HG03457 (cell line): ENCODE measurements around the gene PRR33.
A peak's percentile ranks its signal among the peaks of the same experiment; 100 is the strongest.

Experiments used
- ATAC-seq: cut with Tn5 transposase; IDR thresholded peaks from one replicate; pipeline ENCODE4 v1.9.1; 2021; ENCODE audit warnings: moderate number of reproducible peaks; ENCODE audit not compliant: unreplicated experiment

Gene PRR33

DNA sequence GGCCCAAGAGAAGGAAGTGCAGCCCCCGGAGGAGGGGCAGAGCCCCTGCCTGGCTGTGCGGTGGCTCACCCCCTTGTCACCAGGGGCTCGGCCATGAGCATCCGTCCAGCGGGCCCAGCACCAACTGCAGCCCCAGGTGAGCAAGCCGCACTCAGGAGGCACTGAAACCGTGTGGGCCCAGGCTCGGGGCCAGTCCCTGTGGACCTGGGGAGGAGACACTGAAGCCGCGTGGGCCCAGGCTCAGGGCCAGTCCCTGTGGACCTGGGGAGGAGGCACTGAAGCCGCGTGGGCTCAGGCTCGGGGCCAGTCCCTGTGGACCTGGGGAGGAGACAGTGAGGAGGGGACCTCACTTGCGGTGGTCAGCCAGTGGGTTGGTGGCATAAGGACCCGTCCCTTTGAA is 24.9 kb downstream of the PRR33 start:
- no peak for ATAC-seq

- no peak for ATAC-seq
Measured at GRCh38 chr11:1866226-1866625, 25.5 kb downstream of the PRR33 start.

DNA sequence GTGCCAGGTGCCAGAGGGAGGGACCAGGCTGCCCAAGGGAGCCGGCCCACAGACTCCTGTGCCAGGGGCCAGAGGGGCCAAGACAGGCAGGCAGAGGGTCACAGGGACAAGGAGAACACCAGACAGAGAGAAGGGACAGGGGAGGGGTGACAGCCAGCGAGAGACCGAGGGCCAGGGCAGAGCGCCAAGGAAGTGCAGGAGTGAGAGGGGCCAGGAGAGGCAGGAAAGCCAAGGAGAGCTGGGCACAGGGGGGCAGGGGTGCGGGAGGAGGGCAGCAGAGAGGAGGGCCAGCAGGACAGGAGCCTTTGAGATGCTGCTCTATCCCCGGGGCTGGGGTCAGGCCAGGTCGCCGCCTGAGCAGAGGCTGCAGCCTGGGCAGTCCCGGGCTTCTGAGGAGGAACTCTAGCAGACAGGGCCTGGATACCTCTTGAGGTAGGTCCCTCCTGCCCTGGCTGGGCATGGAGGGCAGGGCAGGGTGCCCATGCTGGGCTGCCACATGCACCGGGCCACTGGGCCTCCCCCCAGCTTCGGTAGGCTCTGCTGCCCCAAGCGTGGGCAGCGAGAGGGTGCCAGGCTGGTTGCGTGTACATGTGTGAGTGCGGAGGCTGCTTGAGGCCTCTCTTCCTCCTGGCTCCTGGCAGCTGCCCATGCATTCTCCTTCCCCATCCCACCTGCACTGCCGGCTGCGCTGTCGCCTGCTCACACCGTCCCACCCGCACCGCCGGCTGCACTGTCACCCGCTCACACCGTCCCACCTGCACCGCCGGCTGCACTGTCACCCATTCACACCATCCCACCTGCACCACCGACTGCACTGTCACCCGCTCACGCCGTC is 26.6 kb downstream of the PRR33 start:
- no peak for ATAC-seq

DNA sequence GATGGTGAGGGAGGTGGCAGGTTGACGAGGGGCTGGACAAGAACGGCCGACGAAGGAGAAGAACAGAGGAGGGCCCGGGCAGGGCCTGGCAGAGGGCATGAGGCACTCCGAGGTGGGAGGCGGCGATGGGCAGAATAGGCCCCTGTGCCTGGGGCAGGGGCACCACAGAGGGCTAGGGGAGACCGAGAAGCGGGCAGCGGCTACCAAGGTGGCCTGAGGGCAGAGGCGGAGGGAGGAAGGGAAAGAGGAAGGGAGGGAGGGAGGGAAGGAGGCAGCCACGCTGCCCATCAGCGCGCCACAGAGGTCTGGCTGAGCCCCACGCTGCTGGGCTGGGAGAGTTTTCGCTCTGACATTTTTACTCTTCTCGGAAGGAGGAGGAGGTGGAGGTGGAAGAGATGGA is 27.5 kb downstream of the PRR33 start:
- no peak for ATAC-seq

- no peak for ATAC-seq
Measured at GRCh38 chr11:1863352-1864216, 28.1 kb downstream of the PRR33 start.

DNA sequence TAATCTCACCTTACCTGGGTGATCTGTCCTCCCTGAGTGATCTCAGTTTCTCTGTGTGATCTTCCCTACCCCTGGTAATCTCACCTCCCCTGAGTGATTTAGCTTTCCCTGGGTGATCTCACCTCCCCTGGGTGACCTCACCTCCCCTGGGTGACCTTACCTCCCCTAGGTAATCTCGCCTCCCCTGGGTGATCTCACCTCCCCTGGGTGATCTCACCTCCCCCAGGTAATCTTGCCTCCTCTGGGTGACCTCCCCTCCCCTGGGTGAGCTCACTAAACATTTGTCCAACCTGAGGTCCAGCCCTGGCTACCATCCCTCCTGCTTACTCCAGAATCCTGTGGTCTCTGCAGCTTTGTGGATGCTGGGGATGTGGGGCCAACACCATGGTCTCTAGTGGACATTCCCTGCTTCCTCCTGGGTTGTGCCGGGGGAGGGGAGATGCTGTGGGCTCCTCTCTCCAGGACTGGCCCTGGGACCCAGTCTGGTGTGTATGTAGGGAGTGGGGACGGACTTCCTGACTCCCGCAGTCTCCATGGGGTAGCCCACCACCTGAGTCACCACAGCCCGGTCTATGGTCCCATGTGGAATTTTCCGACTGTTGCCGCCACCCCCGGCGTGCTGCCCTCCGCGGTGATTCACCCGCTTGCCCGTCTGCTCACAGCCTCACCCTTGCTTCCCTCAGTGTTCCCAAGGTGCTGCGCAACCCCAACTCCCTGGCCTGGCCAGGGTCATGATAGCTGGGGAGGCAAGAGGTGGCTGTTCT is 28.9 kb downstream of the PRR33 start:
- no peak for ATAC-seq

- ATAC-seq, result no peak
Measured at GRCh38 chr11:1861435-1862411, 30.0 kb downstream of the PRR33 start.

DNA sequence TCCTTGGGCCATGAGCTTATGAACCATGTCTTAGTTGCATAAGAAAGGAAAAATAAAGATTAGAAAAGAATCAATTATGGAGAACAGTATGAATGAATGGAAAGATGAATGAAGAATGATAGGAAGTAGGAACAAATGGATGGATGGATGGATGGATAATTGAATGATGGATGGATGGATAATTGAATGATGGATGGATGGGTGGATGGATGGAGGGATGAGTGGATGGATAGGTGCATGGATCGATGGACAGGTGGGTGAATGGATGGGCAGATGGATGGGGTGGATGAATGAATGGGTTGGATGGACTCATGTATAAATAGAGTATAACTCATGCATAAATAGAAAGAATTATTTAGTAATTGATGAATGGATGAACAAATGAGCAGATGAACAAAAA is 31.6 kb downstream of the PRR33 start:
- ATAC-seq, result no peak

DNA sequence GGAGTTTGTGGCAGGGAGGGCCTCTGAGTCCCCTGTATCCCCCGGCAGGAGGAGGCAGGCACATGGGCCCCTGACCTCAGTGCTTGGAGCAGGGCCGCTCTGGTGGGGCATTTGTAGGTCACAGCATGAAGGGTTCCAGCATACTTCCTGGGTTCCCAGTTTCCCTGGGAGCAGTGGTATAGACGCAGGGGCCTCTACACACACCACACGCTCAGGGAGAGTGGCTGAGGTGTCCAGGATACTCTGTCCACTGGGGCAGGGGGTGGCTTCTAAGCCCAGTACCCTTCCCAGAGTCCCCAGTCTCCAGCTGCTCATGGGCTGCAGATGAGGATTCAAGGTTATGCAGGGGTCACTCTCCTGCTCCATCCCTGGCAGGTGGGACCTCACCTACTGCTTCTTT is 32.7 kb downstream of the PRR33 start:
- ATAC-seq, result no peak

DNA sequence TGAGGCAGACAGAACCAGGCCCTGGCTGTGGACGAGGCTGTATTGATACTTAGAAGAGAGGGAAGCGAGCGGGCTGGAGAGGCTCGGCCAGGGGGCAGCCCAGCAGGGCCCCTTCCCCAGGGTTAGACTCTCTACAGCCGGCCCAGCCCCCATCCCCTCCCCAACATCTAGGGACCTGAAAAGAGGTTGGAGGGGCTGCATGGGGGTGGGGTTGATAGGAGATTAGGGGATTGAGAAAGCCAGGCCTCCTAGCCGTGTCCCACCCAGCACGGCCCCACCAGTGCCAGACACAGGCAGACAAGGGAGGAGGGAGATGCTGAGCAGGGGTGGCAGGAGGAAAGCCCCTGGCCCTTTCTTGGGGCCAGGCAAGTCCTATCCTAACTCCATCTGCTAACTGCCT is 33.1 kb downstream of the PRR33 start:
- ATAC-seq, result no peak

- ATAC-seq, result no peak
Measured at GRCh38 chr11:1858154-1858553, 33.5 kb downstream of the PRR33 start.

DNA sequence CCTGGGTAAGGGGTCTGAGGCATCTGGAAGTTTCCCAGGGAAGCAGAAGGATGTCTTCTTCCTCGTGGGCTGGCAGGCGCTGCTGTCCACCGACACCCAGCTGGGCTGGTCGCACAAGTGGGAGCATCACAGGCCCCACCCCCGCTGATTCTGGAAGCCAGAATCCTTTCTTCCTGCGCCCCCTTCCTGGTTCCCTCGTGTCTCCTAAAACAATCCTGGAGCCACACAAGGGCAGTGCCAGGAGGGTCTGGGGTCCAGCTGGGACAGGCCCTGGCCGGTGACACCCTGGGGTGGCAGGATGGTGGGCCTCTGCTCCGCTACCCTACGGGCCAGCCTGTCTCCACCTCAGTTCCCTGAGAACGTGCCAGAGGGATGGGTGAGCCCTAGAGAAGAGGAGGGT is 34.6 kb downstream of the PRR33 start:
- no peak for ATAC-seq

DNA sequence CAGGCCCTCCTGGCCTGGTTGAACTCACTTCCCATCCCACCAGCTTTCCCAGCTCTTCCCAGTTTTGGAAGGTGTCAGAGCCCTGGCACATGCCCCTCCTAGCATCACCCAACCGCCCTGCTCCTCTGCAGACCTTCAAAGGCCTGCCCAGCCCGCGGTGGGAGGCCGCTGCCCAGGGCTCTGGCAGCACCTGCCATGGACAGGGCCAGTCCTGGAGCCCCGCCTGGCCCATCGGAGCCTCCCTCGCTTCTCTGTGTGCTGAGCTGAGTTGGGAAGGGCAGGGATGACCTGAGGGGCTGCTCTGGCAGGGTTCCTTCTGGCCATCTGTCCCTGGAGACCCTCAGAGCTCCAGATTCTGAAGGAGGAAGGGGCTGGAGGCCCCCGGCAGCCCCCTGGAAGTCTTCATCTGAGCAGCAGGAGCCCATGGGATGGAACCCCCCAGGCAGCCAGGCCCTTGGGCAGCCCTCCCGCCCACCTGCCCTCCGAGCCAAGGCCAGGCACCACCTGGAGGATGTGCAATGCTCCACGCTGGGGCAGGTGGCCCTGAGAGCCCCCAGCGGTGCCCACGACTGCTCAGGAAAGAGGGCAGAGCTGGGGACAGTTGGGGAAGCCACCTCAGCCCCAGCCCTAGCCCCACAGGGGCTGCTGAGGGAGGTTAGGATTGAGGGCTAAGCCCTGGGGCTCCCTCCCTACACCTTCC is 35.2 kb downstream of the PRR33 start:
- no peak for ATAC-seq

- no peak for ATAC-seq
Measured at GRCh38 chr11:1855886-1856265, 35.8 kb downstream of the PRR33 start.

GRCh38 chr11:1854949-1855885 is 36.5 kb downstream of the PRR33 start:
- peak; percentile 26 for ATAC-seq

- peak; percentile 25 for ATAC-seq
Measured at GRCh38 chr11:1854132-1854948, 37.4 kb downstream of the PRR33 start.

DNA sequence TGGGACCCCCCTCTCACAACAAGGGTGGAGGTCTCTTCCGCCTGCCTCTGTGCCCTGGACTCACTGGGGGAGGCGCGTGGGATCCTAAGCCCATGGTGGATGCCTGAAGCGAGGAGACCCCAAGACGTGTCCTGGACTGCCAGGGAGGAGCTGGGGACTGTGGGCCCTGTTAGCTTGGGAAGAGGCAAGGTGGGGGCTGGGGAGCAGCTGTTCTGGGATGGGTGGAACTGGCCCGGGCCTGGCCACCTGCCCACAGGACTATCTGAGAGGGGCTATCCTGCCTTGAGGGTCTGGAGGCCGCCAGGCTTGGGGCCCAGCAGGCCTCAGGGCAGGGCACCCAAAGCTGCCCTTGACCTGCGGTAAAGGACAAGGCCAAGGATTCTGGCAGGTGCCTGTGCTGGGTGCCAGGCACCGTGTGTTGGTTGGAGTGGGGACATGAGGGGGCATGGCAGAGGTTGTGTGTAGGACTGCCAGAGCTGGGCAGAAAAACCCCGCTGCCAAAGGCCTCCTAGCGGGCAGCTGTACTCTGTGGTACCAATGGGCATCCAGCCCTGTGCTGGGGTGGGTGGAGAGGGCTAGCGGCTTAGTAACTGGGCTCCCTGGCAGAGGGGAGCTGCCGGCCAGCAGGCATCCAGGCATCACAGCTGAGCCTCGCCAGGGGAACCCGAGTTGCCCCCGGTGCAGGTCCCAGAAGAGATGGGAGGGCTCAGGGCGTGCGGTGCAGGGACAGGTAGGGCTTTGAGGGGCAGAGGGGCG is 38.1 kb downstream of the PRR33 start:
- ATAC-seq, result no peak
